CD14-positive monocyte (primary cell): ENCODE data around the gene GRID1. TPM values are rescaled to one million over a fixed set of nuclear protein-coding genes. Genes with fewer than 3 reads are reported as not detected.

ENCODE experiments used
- DNase-seq, 3 donors: peaks; one replicate each; pipeline ENCODE4 v3.0.0-alpha.2; 2011 to 2022
- H2AFZ ChIP-seq: 2 replicates; pipeline ENCODE4 v1.6.0; 2012; ENCODE audit warnings: mild to moderate bottlenecking, low read depth, low read length, inconsistent platforms; ENCODE audit not compliant: insufficient read depth, poor library complexity, severe bottlenecking
- H3K27ac ChIP-seq, 2 donors: 1 replicate in 1 of 2; 2 replicates in 1 of 2; pipeline ENCODE4 v1.5.1; 2012 to 2013; ENCODE audit warnings: low read length in 2 of 2, control low read depth in 1 of 2, inconsistent platforms in 1 of 2, low read depth in 1 of 2, mild to moderate bottlenecking in 1 of 2
- H3K27me3 ChIP-seq, 2 donors: one replicate each; pipeline versions ENCODE4 v1.6.0 to v1.6.1; 2011 to 2013; ENCODE audit warnings: low read length in 2 of 2; ENCODE audit not compliant: control insufficient read depth in 2 of 2, insufficient read depth in 2 of 2
- H3K36me3 ChIP-seq, 2 donors: replicated peaks in 1 of 2; 1 replicate in 1 of 2; 2 replicates in 1 of 2; pipeline versions ENCODE4 v1.5.1 to v1.6.1; 2012 to 2013; ENCODE audit warnings: low read length in 2 of 2, control low read depth in 1 of 2, inconsistent platforms in 1 of 2, mild to moderate bottlenecking in 1 of 2; ENCODE audit not compliant: insufficient read depth in 2 of 2, control insufficient read depth in 1 of 2
- H3K4me1 ChIP-seq, 2 donors: 1 replicate in 1 of 2; 2 replicates in 1 of 2; pipeline versions ENCODE4 v1.5.1 to v1.6.1; 2012 to 2013; ENCODE audit warnings: low read length in 2 of 2, control low read depth in 1 of 2, inconsistent platforms in 1 of 2, mild to moderate bottlenecking in 1 of 2, moderate library complexity in 1 of 2; ENCODE audit not compliant: insufficient read depth in 2 of 2, control insufficient read depth in 1 of 2
- H3K4me2 ChIP-seq: replicated peaks from 2 replicates; pipeline ENCODE3; 2012; ENCODE audit warnings: low read length, moderate library complexity, mild to moderate bottlenecking; ENCODE audit not compliant: poor library complexity, severe bottlenecking; ENCODE audit errors: extremely low read depth
- H3K4me3 ChIP-seq, 3 experiments: fragments of 200-600 bp in 1 of 3; sonication (generic) in 1 of 3; replicated peaks in 1 of 3; 1 replicate in 2 of 3; 2 replicates in 1 of 3; pipeline ENCODE4 v1.5.1; 2011 to 2013; ENCODE audit warnings: low read length in 3 of 3, mild to moderate bottlenecking in 3 of 3, control low read depth in 2 of 3, low read depth in 2 of 3, inconsistent platforms in 1 of 3, moderate library complexity in 1 of 3
- H3K79me2 ChIP-seq: 2 replicates; pipeline ENCODE4 v1.6.0; 2012; ENCODE audit warnings: mild to moderate bottlenecking, control low read depth, inconsistent platforms, low read length, moderate library complexity; ENCODE audit not compliant: insufficient read depth
- H3K9ac ChIP-seq: 2 replicates; pipeline ENCODE4 v1.6.0; 2017; ENCODE audit warnings: low read length, mild to moderate bottlenecking; ENCODE audit not compliant: insufficient read depth, poor library complexity, severe bottlenecking
- H3K9me3 ChIP-seq, 2 donors: replicated peaks in 1 of 2; 1 replicate in 1 of 2; 2 replicates in 1 of 2; pipeline versions ENCODE4 v1.5.1 to v1.6.1; 2012 to 2013; ENCODE audit warnings: low read length in 2 of 2, control low read depth in 1 of 2; ENCODE audit not compliant: control insufficient read depth in 1 of 2, insufficient read depth in 1 of 2
- H4K20me1 ChIP-seq: 2 replicates; pipeline ENCODE4 v1.6.0; 2012; ENCODE audit warnings: mild to moderate bottlenecking, low read length, control low read depth, moderate library complexity; ENCODE audit not compliant: insufficient read depth
- H3K27ac Mint-ChIP-seq, 7 donors: one replicate each; pipeline ENCODE4 v1.8.0; 2020; ENCODE audit warnings: mild to moderate bottlenecking in 7 of 7, mixed read lengths in 7 of 7, moderate library complexity in 6 of 7, inconsistent platforms in 2 of 7
- H3K27me3 Mint-ChIP-seq, 3 donors: one replicate each; pipeline ENCODE4 v1.8.0; 2021 to 2022; ENCODE audit warnings: low read depth in 3 of 3, mild to moderate bottlenecking in 3 of 3, mixed read lengths in 3 of 3, moderate library complexity in 3 of 3, inconsistent platforms in 1 of 3
- H3K36me3 Mint-ChIP-seq, 2 donors: one replicate each; pipeline ENCODE4 v1.8.0; 2020; ENCODE audit warnings: mixed read lengths in 2 of 2, inconsistent platforms in 1 of 2, mild to moderate bottlenecking in 1 of 2
- H3K4me1 Mint-ChIP-seq: one replicate; pipeline ENCODE4 v1.8.0; 2020; ENCODE audit warnings: mild to moderate bottlenecking, mixed read lengths
- H3K4me3 Mint-ChIP-seq, 2 donors: one replicate each; pipeline ENCODE4 v1.8.0; 2020; ENCODE audit warnings: mild to moderate bottlenecking in 2 of 2, mixed read lengths in 2 of 2, moderate library complexity in 1 of 2
- H3K9me3 Mint-ChIP-seq, 7 donors: one replicate each; pipeline ENCODE4 v1.8.0; 2020 to 2022; ENCODE audit warnings: mixed read lengths in 7 of 7, mild to moderate bottlenecking in 6 of 7, moderate library complexity in 6 of 7, inconsistent platforms in 2 of 7
- CTCF ChIP-seq: fragments of 200-600 bp; IDR thresholded peaks from one replicate; pipeline ENCODE4 v1.8.0; 2022; ENCODE audit warnings: antibody characterized with exemption, mild to moderate bottlenecking
- WGBS: methylation state at CpG from one replicate; pipeline ENCODE4 v1.1.5; 2013; ENCODE audit warnings: missing lambda C conversion rate; ENCODE audit not compliant: insufficient coverage; 5-methylcytosine and 5-hydroxymethylcytosine counted together
- intact Hi-C, 2 donors: fragments of 100-400 bp; cut with micrococcal nuclease; formaldehyde crosslinking; loops; one replicate each; pipeline versions ENCODE4 v1.15.0 to v1.15.1; 2023
- polyA plus RNA-seq, 3 donors: library from polyadenylated mRNA; depleted of rRNA in 1 of 3; unstranded in 2 of 3; stranded (reverse) in 1 of 3; fragments of 300-500 nt in 2 of 3; fragments of >200 nt in 1 of 3; fragmentation: Illumina TruSeq in 2 of 3; gene quantifications; 1 replicate in 2 of 3; 2 replicates in 1 of 3; pipeline ENCODE4 v1.2.3, GENCODE V29; 2012 to 2021

The GRID1 gene
- polyA plus RNA-seq, 3 donors: not detected

GRCh38 chr10:85679710-85680109, 686.9 kb downstream of the GRID1 start:
- Histone ChIP-seq H3K79me2 (no peaks in the 10 kb centered on the region), H4K20me1 (no peaks in the 10 kb centered on the region), H2AFZ (no peak overlapping the region), H3K4me1 (no peaks in the 10 kb centered on the region), H3K36me3 (no peaks in the 10 kb centered on the region), H3K27ac (no peak overlapping the region), H3K9ac (no peak overlapping the region), H3K27me3 (no peaks in the 10 kb centered on the region), H3K9me3 (peaks cover 10 to 22% of the 10 kb centered on the region in 2 donors), H3K4me3 (no peak overlapping the region), H3K4me2 (no peak overlapping the region)
- DNase-seq: no peak
- intact Hi-C loops: no loop called here
- Mint-ChIP-seq H3K27ac (no peak overlapping the region), H3K9me3 (peaks cover 0 to 17% (median 8%) of the 10 kb centered on the region in 7 donors), H3K36me3 (no peaks in the 10 kb centered on the region), H3K4me1 (no peaks in the 10 kb centered on the region), H3K4me3 (no peak overlapping the region), H3K27me3 (peaks cover 0 to 1% (median 0%) of the 10 kb centered on the region in 3 donors)
- 80% methylated on average over 1 of the region's 4 CpGs for WGBS
- TF ChIP-seq CTCF: no peak

- Histone ChIP-seq H3K4me2 (no peak overlapping the region), H4K20me1 (no peaks in the 10 kb centered on the region), H2AFZ (no peak overlapping the region), H3K4me3 (no peak overlapping the region), H3K27ac (no peak overlapping the region), H3K36me3 (no peaks in the 10 kb centered on the region), H3K4me1 (no peaks in the 10 kb centered on the region), H3K9me3 (peaks cover 10 to 22% of the 10 kb centered on the region in 2 donors), H3K9ac (no peak overlapping the region), H3K79me2 (no peaks in the 10 kb centered on the region), H3K27me3 (no peaks in the 10 kb centered on the region)
- DNase-seq: no peak
- Mint-ChIP-seq H3K27ac (no peak overlapping the region), H3K4me3 (no peak overlapping the region), H3K4me1 (no peaks in the 10 kb centered on the region), H3K36me3 (no peaks in the 10 kb centered on the region), H3K9me3 (peaks cover 1 to 19% (median 8%) of the 10 kb centered on the region in 7 donors), H3K27me3 (peaks cover 0 to 1% (median 0%) of the 10 kb centered on the region in 3 donors)
- intact Hi-C loops: no loop called here
- TF ChIP-seq CTCF: no peak
- WGBS: 89% methylated on average over 1 of the region's 2 CpGs
Observed at GRCh38 chr10:85679061-85679460, 687.5 kb downstream of the GRID1 start.
